Raji (cell line): ENCODE results near the gene VCX3A.
"Not testable (repeated sequence)": the region's sequence is repeated elsewhere in the genome, so short reads cannot be mapped to it uniquely, and the experiment has no call there.

Experiments
- POLR2A ChIP-seq: IDR thresholded peaks from 2 replicates; pipeline ENCODE4 v1.6.1; 2011; ENCODE audit warnings: low read depth, low read length, control low read depth; ENCODE audit not compliant: insufficient read depth

The VCX3A gene

GRCh38 chrX:6535018-6535417 lies at the start of gene VCX3A:
VCX3A (minus strand) TSS chrX:6535118; CDS start chrX:6534497, 621 bp downstream.
- TF ChIP-seq POLR2A = not testable (repeated sequence)

DNA sequence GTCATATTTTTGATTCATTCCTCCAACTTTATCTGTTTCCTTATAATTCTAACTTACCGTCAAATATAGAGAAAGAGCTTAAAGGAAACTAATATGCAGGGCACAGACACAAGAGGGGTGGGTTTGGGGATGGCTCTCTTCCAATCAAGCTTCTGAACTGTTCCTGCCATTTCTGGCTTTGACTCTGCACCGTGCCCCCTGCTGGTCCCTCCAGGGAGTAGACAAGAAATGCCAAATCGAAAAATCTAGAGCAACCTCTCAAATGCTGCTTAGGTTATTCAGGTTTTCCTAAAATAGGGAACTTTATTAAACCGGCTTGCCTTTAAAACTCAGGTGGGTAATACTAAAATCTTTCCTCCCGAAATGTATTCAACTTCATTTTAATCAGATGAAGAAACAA lies 39.8 kb upstream of the VCX3A start:
- TF ChIP-seq POLR2A = no peak

DNA sequence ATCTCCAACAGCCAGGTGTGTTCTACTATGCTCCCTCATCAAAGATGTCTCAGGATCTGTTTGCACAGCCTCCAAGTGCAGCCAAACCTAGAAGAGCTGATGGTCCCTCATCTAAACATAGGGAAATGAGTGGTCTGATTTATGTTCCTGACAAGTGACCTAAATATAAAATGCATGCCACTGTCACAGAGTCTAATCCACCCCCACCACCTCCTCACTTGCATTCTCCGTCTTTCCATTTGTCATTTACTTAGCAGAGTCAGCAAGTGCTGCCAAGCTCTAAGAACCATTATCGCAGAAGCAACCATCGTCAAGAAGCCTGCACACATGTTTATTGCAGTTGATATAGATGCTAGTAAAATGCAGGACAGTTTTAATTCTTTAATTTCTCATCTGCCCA lies 33.1 kb upstream of the VCX3A start:
- no peak for TF ChIP-seq POLR2A

- no peak for TF ChIP-seq POLR2A
Observed at GRCh38 chrX:6558979-6559378, 24.1 kb upstream of the VCX3A start.

GRCh38 chrX:6557690-6558089 lies 22.8 kb upstream of the VCX3A start:
- no peak for TF ChIP-seq POLR2A

GRCh38 chrX:6550999-6551398 lies 16.1 kb upstream of the VCX3A start:
- TF ChIP-seq POLR2A = no peak

GRCh38 chrX:6545712-6546111 lies 10.8 kb upstream of the VCX3A start:
- TF ChIP-seq POLR2A = no peak

GRCh38 chrX:6526564-6527136 lies 8.3 kb downstream of the VCX3A start:
- TF ChIP-seq POLR2A = no peak

GRCh38 chrX:6517376-6517775 lies 17.5 kb downstream of the VCX3A start:
- TF ChIP-seq POLR2A = no peak

- no peak for TF ChIP-seq POLR2A
Observed at GRCh38 chrX:6506444-6506843, 28.5 kb downstream of the VCX3A start.

DNA sequence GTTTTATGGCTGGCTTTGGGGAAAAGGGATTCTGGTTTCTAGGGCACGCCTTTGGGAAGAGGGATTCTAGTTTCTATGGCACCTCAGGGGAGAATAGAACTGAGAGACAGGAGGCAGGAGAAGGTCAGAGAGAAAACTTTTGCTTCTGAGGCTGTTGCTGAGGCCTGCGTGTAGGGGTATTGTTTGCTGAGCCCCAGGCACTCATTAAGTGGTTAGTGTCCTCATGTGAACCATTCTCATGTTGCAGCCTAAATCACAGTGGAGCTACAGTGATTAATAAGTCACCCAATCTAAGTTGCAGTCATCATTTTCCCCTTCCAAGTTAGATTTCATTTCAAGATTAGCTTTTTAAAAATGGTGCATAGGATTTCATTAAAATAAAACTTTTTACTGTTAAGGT lies 29.0 kb downstream of the VCX3A start:
- TF ChIP-seq POLR2A = no peak

GRCh38 chrX:6500719-6501118 lies 34.2 kb downstream of the VCX3A start:
- no peak for TF ChIP-seq POLR2A

GRCh38 chrX:6498324-6498723 lies 36.6 kb downstream of the VCX3A start:
- TF ChIP-seq POLR2A = no peak
